ENCODE measurements around the gene IL4R.
A peak's percentile ranks its signal among the peaks of the same experiment; 100 is the strongest.

IL4R gene

GRCh38 chr16:27359051-27359450 is 45.3 kb downstream of the IL4R start:
- no peak for DNase-seq (ENCODE audit: low read depth in 2 of 2)

- no peak for DNase-seq (ENCODE audit: low read depth in 2 of 2)
Measured at GRCh38 chr16:27359615-27360014, 45.8 kb downstream of the IL4R start.

GRCh38 chr16:27361987-27362386 is 48.2 kb downstream of the IL4R start:
- no peak for DNase-seq (ENCODE audit: low read depth in 2 of 2)

GRCh38 chr16:27362570-27363245 is 48.9 kb downstream of the IL4R start:
- no peak for DNase-seq (ENCODE audit: low read depth in 2 of 2)

GRCh38 chr16:27363246-27363632 is 49.5 kb downstream of the IL4R start:
- DNase-seq (ENCODE audit: low read depth in 2 of 2): no peak

GRCh38 chr16:27363797-27364196 is 50.0 kb downstream of the IL4R start:
- no peak for DNase-seq (ENCODE audit: low read depth in 2 of 2)

GRCh38 chr16:27364493-27365141 is 50.8 kb downstream of the IL4R start:
- DNase-seq (ENCODE audit: low read depth in 2 of 2): no peak

- DNase-seq (ENCODE audit: low read depth in 2 of 2): no peak
Measured at GRCh38 chr16:27365142-27366089, 51.6 kb downstream of the IL4R start.

GRCh38 chr16:27366687-27367460 is 53.1 kb downstream of the IL4R start:
- no peak for DNase-seq (ENCODE audit: low read depth in 2 of 2)

GRCh38 chr16:27367461-27368357 is 53.9 kb downstream of the IL4R start:
- DNase-seq (ENCODE audit: low read depth in 2 of 2): peak in 1 of 2 experiments; percentile 26

- no peak for DNase-seq (ENCODE audit: low read depth in 2 of 2)
Measured at GRCh38 chr16:27368358-27368722, 54.6 kb downstream of the IL4R start.

- no peak for DNase-seq (ENCODE audit: low read depth in 2 of 2)
Measured at GRCh38 chr16:27369806-27370205, 56.0 kb downstream of the IL4R start.

GRCh38 chr16:27370318-27370717 is 56.5 kb downstream of the IL4R start:
- no peak for DNase-seq (ENCODE audit: low read depth in 2 of 2)

GRCh38 chr16:27373312-27373711 is 59.5 kb downstream of the IL4R start:
- no peak for DNase-seq (ENCODE audit: low read depth in 2 of 2)

GRCh38 chr16:27374221-27374803 is 60.5 kb downstream of the IL4R start:
- no peak for DNase-seq (ENCODE audit: low read depth in 2 of 2)

- DNase-seq (ENCODE audit: low read depth in 2 of 2): peak; percentile 24 to 39
Measured at GRCh38 chr16:27374804-27375425, 61.1 kb downstream of the IL4R start.

- no peak for DNase-seq (ENCODE audit: low read depth in 2 of 2)
Measured at GRCh38 chr16:27377666-27378485, 64.1 kb downstream of the IL4R start.

- DNase-seq (ENCODE audit: low read depth in 2 of 2): no peak
Measured at GRCh38 chr16:27378871-27379481, 65.2 kb downstream of the IL4R start.

GRCh38 chr16:27379919-27380318 is 66.1 kb downstream of the IL4R start:
- no peak for DNase-seq (ENCODE audit: low read depth in 2 of 2)
